ENCODE data around the gene SERGEF. TPM values are rescaled to one million over a fixed set of nuclear protein-coding genes. Genes with fewer than 3 reads are reported as not detected.

Gene SERGEF
- total RNA-seq, 1 experiment from 2014 or later: 30.8 TPM

GRCh38 chr11:17814546-17814945 is 198.3 kb downstream of the SERGEF start:
- DNase-seq (ENCODE audit: low read depth): no peak

GRCh38 chr11:17813391-17814059 is 199.3 kb downstream of the SERGEF start:
- DNase-seq (ENCODE audit: low read depth): no peak

GRCh38 chr11:17812865-17813187 is 200.0 kb downstream of the SERGEF start:
- no peak for DNase-seq (ENCODE audit: low read depth)

- no peak for DNase-seq (ENCODE audit: low read depth)
Measured at GRCh38 chr11:17812091-17812864, 200.6 kb downstream of the SERGEF start.

- DNase-seq (ENCODE audit: low read depth): no peak
Measured at GRCh38 chr11:17811352-17811751, 201.5 kb downstream of the SERGEF start.

- DNase-seq (ENCODE audit: low read depth): peak; percentile 29
Measured at GRCh38 chr11:17810746-17811145, 202.1 kb downstream of the SERGEF start.

GRCh38 chr11:17810041-17810440 is 202.8 kb downstream of the SERGEF start:
- no peak for DNase-seq (ENCODE audit: low read depth)

- peak; percentile 8 for DNase-seq (ENCODE audit: low read depth)
Measured at GRCh38 chr11:17807034-17807433, 205.8 kb downstream of the SERGEF start.

GRCh38 chr11:17805873-17806272 is 207.0 kb downstream of the SERGEF start:
- DNase-seq (ENCODE audit: low read depth): no peak

GRCh38 chr11:17805043-17805442 is 207.8 kb downstream of the SERGEF start:
- DNase-seq (ENCODE audit: low read depth): peak; percentile 26

GRCh38 chr11:17803754-17804334 is 209.0 kb downstream of the SERGEF start:
- DNase-seq (ENCODE audit: low read depth): peak; percentile 21

- no peak for DNase-seq (ENCODE audit: low read depth)
Measured at GRCh38 chr11:17802491-17802890, 210.4 kb downstream of the SERGEF start.

GRCh38 chr11:17801166-17801565 is 211.7 kb downstream of the SERGEF start:
- DNase-seq (ENCODE audit: low read depth): no peak

GRCh38 chr11:17799147-17799546 is 213.7 kb downstream of the SERGEF start:
- DNase-seq (ENCODE audit: low read depth): no peak

- no peak for DNase-seq (ENCODE audit: low read depth)
Measured at GRCh38 chr11:17798716-17799115, 214.1 kb downstream of the SERGEF start.

- no peak for DNase-seq (ENCODE audit: low read depth)
Measured at GRCh38 chr11:17798253-17798652, 214.6 kb downstream of the SERGEF start.

GRCh38 chr11:17796154-17796553 is 216.7 kb downstream of the SERGEF start:
- no peak for DNase-seq (ENCODE audit: low read depth)

- DNase-seq (ENCODE audit: low read depth): no peak
Measured at GRCh38 chr11:17794981-17795380, 217.9 kb downstream of the SERGEF start.

- no peak for DNase-seq (ENCODE audit: low read depth)
Measured at GRCh38 chr11:17793642-17794170, 219.1 kb downstream of the SERGEF start.

GRCh38 chr11:17792161-17792560 is 220.7 kb downstream of the SERGEF start:
- DNase-seq (ENCODE audit: low read depth): no peak

- DNase-seq (ENCODE audit: low read depth): no peak
Measured at GRCh38 chr11:17791144-17791543, 221.7 kb downstream of the SERGEF start.

GRCh38 chr11:17790453-17790852 is 222.4 kb downstream of the SERGEF start:
- DNase-seq (ENCODE audit: low read depth): peak; percentile 18

All from HT1080 (cell line).